Esophagus squamous epithelium (tissue), 5 donors: Measurements from ENCODE around the gene KRTAP20-2. TPM values are rescaled to one million over a fixed set of nuclear protein-coding genes. Genes with fewer than 3 reads are reported as not detected.

Experiments
- DNase-seq: peaks from one replicate; lab custom pipeline; 2025; lab: John Stamatoyannopoulos, UW
- H3K27ac ChIP-seq, 4 donors: fragments of 200-600 bp; sonication (generic); one replicate each; pipeline ENCODE4 v1.5.1; 2016 to 2019; ENCODE audit warnings: mild to moderate bottlenecking in 1 of 4
- H3K27me3 ChIP-seq, 4 donors: fragments of 200-600 bp; sonication (generic); 1 replicate in 3 of 4; 2 replicates in 1 of 4; pipeline versions ENCODE4 v1.5.1 to v1.6.0; 2017 to 2021; ENCODE audit warnings: antibody characterized with exemption in 1 of 4
- H3K36me3 ChIP-seq, 3 donors: fragments of 200-600 bp; sonication (generic); one replicate each; pipeline ENCODE4 v1.5.1; 2016 to 2019
- H3K4me1 ChIP-seq, 3 donors: fragments of 200-600 bp; sonication (generic); one replicate each; pipeline ENCODE4 v1.5.1; 2017 to 2019
- H3K4me3 ChIP-seq, 4 donors: fragments of 200-600 bp; sonication (generic); 1 replicate in 3 of 4; 2 replicates in 1 of 4; pipeline ENCODE4 v1.5.1; 2016 to 2019; ENCODE audit warnings: mild to moderate bottlenecking in 2 of 4, moderate library complexity in 1 of 4
- H3K9me3 ChIP-seq, 3 donors: fragments of 200-600 bp; sonication (generic); one replicate each; pipeline ENCODE4 v1.5.1; 2016 to 2019
- CTCF ChIP-seq, 6 experiments: fragments of 450-650 bp in 4 of 6; fragments of 200-600 bp in 2 of 6; sonication (generic) in 2 of 6; IDR thresholded peaks; one replicate each; pipeline ENCODE4 v1.5.1; 2016 to 2019; ENCODE audit warnings: antibody characterized with exemption in 6 of 6, mild to moderate bottlenecking in 4 of 6, moderate library complexity in 4 of 6
- POLR2A ChIP-seq, 4 donors: fragments of 450-650 bp; IDR thresholded peaks; one replicate each; pipeline ENCODE4 v1.6.1; 2017; ENCODE audit warnings: antibody characterized with exemption in 4 of 4, mild to moderate bottlenecking in 4 of 4, moderate library complexity in 3 of 4
- WGBS, 2 donors: methylation state at CpG; one replicate each; pipeline ENCODE4 v1.1.5; 2018; 5-methylcytosine and 5-hydroxymethylcytosine counted together
- intact Hi-C: fragments of 100-400 bp; cut with DNase I; formaldehyde crosslinking; loops from one replicate; pipeline ENCODE4 v1.15.0; 2022
- total RNA-seq, 4 donors: library from RNA; depleted of rRNA; stranded (reverse); fragments of >200 nt; gene quantifications; one replicate each; pipeline ENCODE4 v1.1.0, GENCODE V29; 2016
- donor health status: DM: yes; HTN: yes; CAD: no.

Gene KRTAP20-2
- total RNA-seq, 4 donors from 2014 or later = not detected

- no peak overlapping the region for H3K27ac ChIP-seq
- H3K4me1 ChIP-seq = no peaks in the 10 kb centered on the region
- intact Hi-C loops = no loop called here
- H3K9me3 ChIP-seq = peaks cover 0 to 11% (median 0%) of the 10 kb centered on the region in 3 donors
- H3K27me3 ChIP-seq = no peaks in the 10 kb centered on the region
- no peaks in the 10 kb centered on the region for H3K36me3 ChIP-seq
- H3K4me3 ChIP-seq = no peak overlapping the region
- no peak for DNase-seq
- WGBS, 2 donors = 46 to 50% methylated on average over 1 of the region's 1 CpG
- TF ChIP-seq CTCF (IDR thresholded peaks at IDR 0.05) = no peak
- TF ChIP-seq POLR2A (IDR thresholded peaks at IDR 0.05) = no peak
Observed at GRCh38 chr21:30629200-30629599, 5.8 kb upstream of the KRTAP20-2 start.

- no peaks in the 10 kb centered on the region for H3K4me1 ChIP-seq
- H3K36me3 ChIP-seq = no peaks in the 10 kb centered on the region
- TF ChIP-seq CTCF (IDR thresholded peaks at IDR 0.05) (no peak), POLR2A (IDR thresholded peaks at IDR 0.05) (no peak)
- intact Hi-C loops = no loop called here
- H3K27me3 ChIP-seq = no peaks in the 10 kb centered on the region
- no peaks in the 10 kb centered on the region for H3K9me3 ChIP-seq
- 59 to 65% methylated on average over 3 of the region's 3 CpGs for WGBS, 2 donors
- H3K27ac ChIP-seq = no peak overlapping the region
- H3K4me3 ChIP-seq = no peak overlapping the region
- no peak for DNase-seq
Observed at GRCh38 chr21:30638686-30639085, 3.7 kb downstream of the KRTAP20-2 start.

GRCh38 chr21:30642564-30642963 lies 7.6 kb downstream of the KRTAP20-2 start, which contains the start of gene KRTAP20-3:
TSS of gene KRTAP20-3 (plus strand) at chr21:30642864.
- H3K27me3 ChIP-seq = no peaks in the 10 kb centered on the region
- H3K4me3 ChIP-seq = no peak within 1 kb of the TSS
- H3K9me3 ChIP-seq = no peaks in the 10 kb centered on the region
- no peaks in the 10 kb centered on the region for H3K4me1 ChIP-seq
- WGBS, 2 donors = 95 to 96% methylated on average over 2 of the region's 2 CpGs
- H3K36me3 ChIP-seq = no peaks in the 10 kb centered on the region
- H3K27ac ChIP-seq = no peak within 1 kb of the TSS
- DNase-seq = no peak
- intact Hi-C loops = no loop called here
- TF ChIP-seq POLR2A (IDR thresholded peaks at IDR 0.05) (no peak), CTCF (IDR thresholded peaks at IDR 0.05) (no peak)

- no peak overlapping the region for H3K4me3 ChIP-seq
- H3K27me3 ChIP-seq = no peaks in the 10 kb centered on the region
- H3K4me1 ChIP-seq = no peaks in the 10 kb centered on the region
- no peaks in the 10 kb centered on the region for H3K36me3 ChIP-seq
- no peak for DNase-seq
- no peaks in the 10 kb centered on the region for H3K9me3 ChIP-seq
- no peak overlapping the region for H3K27ac ChIP-seq
- TF ChIP-seq CTCF (IDR thresholded peaks at IDR 0.05) (no peak), POLR2A (IDR thresholded peaks at IDR 0.05) (no peak)
- WGBS, 2 donors = 65 to 81% methylated on average over 1 of the region's 1 CpG
- intact Hi-C loops = no loop called here
Observed at GRCh38 chr21:30646904-30647414, 12.0 kb downstream of the KRTAP20-2 start.

- intact Hi-C loops = no loop called here
Observed at GRCh38 chr21:30652891-30653290, 17.9 kb downstream of the KRTAP20-2 start.

More at GRCh38 chr21:30652891-30653290, 17.9 kb downstream of the KRTAP20-2 start:
- Histone ChIP-seq H3K9me3 (no peaks in the 10 kb centered on the region), H3K36me3 (no peaks in the 10 kb centered on the region), H3K27ac (no peak overlapping the region), H3K4me3 (no peak overlapping the region), H3K27me3 (no peaks in the 10 kb centered on the region), H3K4me1 (no peaks in the 10 kb centered on the region)
- no peak for DNase-seq
- no peak for TF ChIP-seq CTCF (IDR thresholded peaks at IDR 0.05)
- no peak for TF ChIP-seq POLR2A (IDR thresholded peaks at IDR 0.05)
